Subcutaneous adipose tissue (tissue), 4 donors: Measurements from ENCODE around the gene MB21D2. TPM values are rescaled to one million over a fixed set of nuclear protein-coding genes. Genes with fewer than 3 reads are reported as not detected.

Experiments
- CTCF ChIP-seq: fragments of 450-650 bp; IDR thresholded peaks from one replicate; pipeline ENCODE4 v1.5.1; 2016; ENCODE audit warnings: low read depth, mild to moderate bottlenecking, control low read depth, antibody characterized with exemption, moderate library complexity
- total RNA-seq, 4 donors: library from RNA; depleted of rRNA; stranded (reverse); fragments of >200 nt; gene quantifications; one replicate each; pipeline ENCODE4 v1.1.0, GENCODE V29; 2016

Gene MB21D2, protein sequence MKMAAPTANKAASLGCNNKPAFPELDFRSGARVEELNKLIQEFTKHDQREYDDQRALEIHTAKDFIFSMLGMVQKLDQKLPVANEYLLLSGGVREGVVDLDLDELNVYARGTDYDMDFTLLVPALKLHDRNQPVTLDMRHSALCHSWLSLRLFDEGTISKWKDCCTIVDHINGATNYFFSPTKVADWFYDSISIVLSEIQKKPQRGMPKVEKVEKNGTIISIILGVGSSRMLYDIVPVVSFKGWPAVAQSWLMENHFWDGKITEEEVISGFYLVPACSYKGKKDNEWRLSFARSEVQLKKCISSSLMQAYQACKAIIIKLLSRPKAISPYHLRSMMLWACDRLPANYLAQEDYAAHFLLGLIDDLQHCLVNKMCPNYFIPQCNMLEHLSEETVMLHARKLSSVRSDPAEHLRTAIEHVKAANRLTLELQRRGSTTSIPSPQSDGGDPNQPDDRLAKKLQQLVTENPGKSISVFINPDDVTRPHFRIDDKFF
- 1 to 10 TPM; 2.8 to 5.4 (median 4.5) TPM for total RNA-seq

DNA sequence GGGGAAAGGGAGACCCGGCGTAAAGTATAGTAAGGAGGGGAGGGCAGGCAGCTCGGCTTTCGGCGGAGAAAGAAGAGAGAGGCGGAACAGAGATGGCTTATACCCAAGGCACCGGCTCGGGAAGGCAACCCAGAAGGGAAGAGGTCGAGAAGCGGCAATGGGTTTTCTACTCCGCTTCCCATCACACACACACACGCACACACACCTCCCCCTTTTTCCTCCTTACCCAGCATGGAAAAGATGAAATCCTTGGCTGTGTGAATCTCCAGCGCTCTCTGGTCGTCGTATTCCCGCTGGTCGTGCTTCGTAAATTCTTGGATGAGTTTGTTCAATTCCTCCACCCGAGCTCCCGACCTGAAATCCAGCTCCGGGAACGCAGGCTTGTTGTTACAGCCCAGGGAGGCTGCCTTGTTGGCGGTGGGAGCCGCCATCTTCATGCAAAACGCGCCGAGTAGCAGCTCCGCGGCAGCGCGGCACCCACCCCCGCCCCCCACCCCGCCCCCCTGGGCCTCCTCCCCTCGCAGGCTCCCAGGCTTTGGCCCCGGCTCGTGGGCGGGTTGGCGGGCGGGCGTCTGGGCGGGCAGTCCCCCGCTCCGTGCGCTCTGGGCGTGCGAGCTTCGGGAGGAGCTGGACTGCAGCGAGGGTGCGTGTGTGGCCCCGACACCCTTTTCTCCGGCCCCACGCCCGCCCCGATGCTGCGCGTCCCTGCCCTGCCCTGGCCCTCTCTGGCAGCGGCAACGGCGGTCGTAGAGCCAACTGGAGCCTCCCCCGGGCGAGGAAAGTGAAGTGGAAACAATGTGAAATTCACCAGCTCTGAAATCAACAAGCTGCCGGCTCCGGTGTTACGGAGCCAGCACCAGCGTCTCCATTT lies at the start of gene MB21D2:
Gene MB21D2, minus strand, starts transcription at position 453 of the 871 bp plus-strand sequence. Its CDS starts 16 bp downstream, at position 437.
- no peak for TF ChIP-seq CTCF

- TF ChIP-seq CTCF, result no peak
These were observed 42.1 kb upstream of the MB21D2 start for GRCh38 chr3:192959773-192960172.

GRCh38 chr3:192958219-192958872 lies 40.7 kb upstream of the MB21D2 start:
- no peak for TF ChIP-seq CTCF

- TF ChIP-seq CTCF, result no peak
These were observed 39.9 kb upstream of the MB21D2 start for GRCh38 chr3:192957441-192958021.

GRCh38 chr3:192953926-192954325 lies 36.3 kb upstream of the MB21D2 start:
- no peak for TF ChIP-seq CTCF

DNA sequence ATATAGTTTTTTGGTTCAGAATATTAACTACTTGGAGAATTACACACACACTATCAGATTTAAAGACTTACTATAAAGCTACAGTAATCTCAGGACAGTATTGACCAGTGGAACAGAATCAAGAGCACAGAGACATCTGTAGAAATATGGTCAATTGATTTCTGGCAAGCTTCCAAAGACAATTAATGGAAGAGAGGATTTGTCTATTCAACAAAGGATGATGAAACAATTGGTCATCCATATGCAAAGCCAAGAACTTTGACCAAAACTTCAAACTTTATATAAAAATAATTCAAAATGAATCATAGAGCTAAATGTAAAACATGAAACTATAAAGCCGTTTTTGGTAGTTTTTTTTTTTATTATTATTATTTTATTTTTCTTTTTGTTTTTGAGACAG lies 29.8 kb upstream of the MB21D2 start:
- no peak for TF ChIP-seq CTCF
